Measurements from ENCODE around the gene KCND3.

The KCND3 gene

DNA sequence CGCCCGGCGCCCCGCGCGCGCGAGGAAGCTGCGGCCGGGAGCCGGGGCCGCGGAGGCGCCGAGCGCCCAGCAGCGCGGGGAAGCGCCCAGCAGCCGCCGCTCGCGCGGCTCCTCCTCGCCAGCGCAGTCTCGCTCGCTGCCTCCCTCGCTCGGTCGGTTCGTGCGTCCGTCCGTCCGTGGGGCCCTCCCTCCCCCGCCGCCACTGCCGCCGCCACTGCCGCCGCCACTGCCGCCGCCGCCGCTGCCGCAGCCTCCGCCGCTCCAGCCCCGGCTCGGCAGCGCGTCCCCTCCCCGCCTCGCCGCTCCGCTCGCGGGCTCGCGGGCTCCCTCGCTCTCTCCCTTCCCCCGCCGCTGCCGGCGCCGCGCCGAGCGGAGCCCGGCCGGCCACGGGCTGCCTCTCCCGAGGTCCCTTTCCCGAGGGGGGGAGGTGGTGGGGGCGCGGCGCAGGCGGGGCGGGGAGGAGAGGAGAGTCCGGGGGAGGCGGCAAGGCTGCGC is at the start of gene KCND3:
Gene KCND3, minus strand, starts transcription at position 138 of the 495 bp plus-strand sequence.
- no peaks in the 10 kb centered on the region for H3K36me3 ChIP-seq (ENCODE audit: insufficient read depth, low read length)
- no peak within 1 kb of the TSS for H3K9ac ChIP-seq (ENCODE audit: low read length)
- H3K27me3 ChIP-seq (ENCODE audit: control insufficient read depth in 1 of 2, insufficient read depth in 2 of 2, low read length in 2 of 2), result no peaks in the 10 kb centered on the region
- H3K27ac ChIP-seq (ENCODE audit: low read depth, low read length), result peak within 1 kb of the TSS; percentile 78
- H3K4me3 ChIP-seq (ENCODE audit: low read depth in 1 of 2, low read length in 2 of 2), result peak within 1 kb of the TSS; percentile 44 to 70
- peaks cover 40% of the 10 kb centered on the region for H3K4me1 ChIP-seq (ENCODE audit: insufficient read depth, low read length)
- H3K9me3 ChIP-seq (ENCODE audit: low read length), result no peaks in the 10 kb centered on the region

DNA sequence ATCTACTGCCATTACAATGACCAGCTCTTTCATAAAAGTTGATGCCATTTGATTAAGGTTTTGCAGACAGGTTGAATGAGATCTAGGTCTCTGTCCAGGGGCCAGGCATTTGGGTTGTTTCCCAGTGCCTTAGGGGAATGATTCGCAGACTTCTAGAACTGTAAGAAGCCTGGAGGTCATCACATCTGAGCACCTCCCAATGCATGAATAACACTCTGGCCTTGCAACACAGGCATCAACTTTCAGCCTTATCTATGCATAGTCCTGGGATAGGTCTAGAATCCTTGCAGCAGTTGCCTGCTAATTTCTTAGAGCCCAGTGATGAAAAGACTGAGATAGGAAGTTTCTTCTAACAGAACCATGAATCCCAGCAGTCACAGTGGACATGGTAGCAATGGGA is 44.8 kb upstream of the KCND3 start:
- Histone ChIP-seq H3K9ac (ENCODE audit: low read length) (no peak overlapping the region), H3K9me3 (ENCODE audit: low read length) (no peaks in the 10 kb centered on the region), H3K4me3 (ENCODE audit: low read depth in 1 of 2, low read length in 2 of 2) (no peak overlapping the region), H3K36me3 (ENCODE audit: insufficient read depth, low read length) (no peaks in the 10 kb centered on the region), H3K27me3 (ENCODE audit: control insufficient read depth in 1 of 2, insufficient read depth in 2 of 2, low read length in 2 of 2) (no peaks in the 10 kb centered on the region), H3K4me1 (ENCODE audit: insufficient read depth, low read length) (peaks cover 27% of the 10 kb centered on the region), H3K27ac (ENCODE audit: low read depth, low read length) (no peak overlapping the region)

DNA sequence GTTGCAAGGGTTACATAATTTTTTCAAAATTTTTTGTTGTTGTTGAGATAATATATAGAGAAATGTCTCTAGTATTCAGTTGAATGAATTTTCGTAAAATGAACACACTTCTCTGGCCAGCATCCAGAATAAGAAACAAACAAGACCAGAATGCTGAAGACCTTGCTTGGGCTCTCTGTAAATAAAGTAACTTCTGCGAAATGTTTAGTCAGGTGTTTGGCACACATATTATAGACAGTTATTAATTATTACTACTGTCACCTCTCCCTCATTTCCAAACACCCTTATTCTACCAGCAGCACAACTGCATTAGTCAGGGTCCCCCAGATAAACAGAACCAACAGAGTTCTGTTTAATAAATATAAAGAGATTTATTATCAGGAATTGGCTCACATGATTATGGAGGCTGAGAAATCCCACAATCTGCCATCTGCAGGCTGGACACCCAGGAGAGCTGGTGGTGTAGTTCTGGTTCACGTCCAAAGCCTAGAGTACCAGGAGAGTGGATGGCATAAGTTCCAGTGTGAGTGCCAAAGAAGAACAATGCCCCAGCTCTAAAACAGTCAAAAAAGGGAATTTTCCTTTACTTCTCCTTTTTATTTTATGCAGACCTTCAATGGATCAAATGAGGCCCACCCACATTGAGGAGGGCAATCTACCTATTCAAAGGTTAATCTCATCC is 44.1 kb upstream of the KCND3 start:
- H3K4me3 ChIP-seq (ENCODE audit: low read depth in 1 of 2, low read length in 2 of 2), result no peak overlapping the region
- H3K9me3 ChIP-seq (ENCODE audit: low read length), result no peaks in the 10 kb centered on the region
- H3K27ac ChIP-seq (ENCODE audit: low read depth, low read length), result no peak overlapping the region
- peaks cover 27% of the 10 kb centered on the region for H3K4me1 ChIP-seq (ENCODE audit: insufficient read depth, low read length)
- H3K36me3 ChIP-seq (ENCODE audit: insufficient read depth, low read length), result no peaks in the 10 kb centered on the region
- no peaks in the 10 kb centered on the region for H3K27me3 ChIP-seq (ENCODE audit: control insufficient read depth in 1 of 2, insufficient read depth in 2 of 2, low read length in 2 of 2)
- H3K9ac ChIP-seq (ENCODE audit: low read length), result no peak overlapping the region

DNA sequence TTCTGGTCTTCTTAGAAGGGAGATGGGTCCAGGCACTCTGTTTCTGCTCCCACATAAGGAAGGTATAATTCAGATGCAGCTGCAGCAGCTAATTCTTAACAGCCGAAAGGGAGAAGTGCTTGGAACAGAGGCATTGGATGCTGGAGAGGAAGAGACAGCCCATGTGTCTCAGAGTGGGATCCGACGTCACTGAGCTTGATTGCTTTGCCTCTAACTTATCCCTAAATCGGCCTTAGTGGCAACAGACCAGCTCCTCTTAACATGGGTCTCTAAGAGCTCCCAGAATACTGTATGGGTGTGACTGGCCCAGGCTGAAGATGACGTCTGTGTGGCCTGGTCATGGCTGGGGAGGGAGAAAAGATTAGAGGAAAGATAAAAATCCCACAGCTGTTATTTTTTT is 40.7 kb upstream of the KCND3 start:
- peaks cover 27% of the 10 kb centered on the region for H3K4me1 ChIP-seq (ENCODE audit: insufficient read depth, low read length)
- no peaks in the 10 kb centered on the region for H3K9me3 ChIP-seq (ENCODE audit: low read length)
- H3K36me3 ChIP-seq (ENCODE audit: insufficient read depth, low read length), result no peaks in the 10 kb centered on the region
- H3K27me3 ChIP-seq (ENCODE audit: control insufficient read depth in 1 of 2, insufficient read depth in 2 of 2, low read length in 2 of 2), result no peaks in the 10 kb centered on the region
- H3K27ac ChIP-seq (ENCODE audit: low read depth, low read length), result no peak overlapping the region
- no peak overlapping the region for H3K9ac ChIP-seq (ENCODE audit: low read length)
- no peak overlapping the region for H3K4me3 ChIP-seq (ENCODE audit: low read depth in 1 of 2, low read length in 2 of 2)

DNA sequence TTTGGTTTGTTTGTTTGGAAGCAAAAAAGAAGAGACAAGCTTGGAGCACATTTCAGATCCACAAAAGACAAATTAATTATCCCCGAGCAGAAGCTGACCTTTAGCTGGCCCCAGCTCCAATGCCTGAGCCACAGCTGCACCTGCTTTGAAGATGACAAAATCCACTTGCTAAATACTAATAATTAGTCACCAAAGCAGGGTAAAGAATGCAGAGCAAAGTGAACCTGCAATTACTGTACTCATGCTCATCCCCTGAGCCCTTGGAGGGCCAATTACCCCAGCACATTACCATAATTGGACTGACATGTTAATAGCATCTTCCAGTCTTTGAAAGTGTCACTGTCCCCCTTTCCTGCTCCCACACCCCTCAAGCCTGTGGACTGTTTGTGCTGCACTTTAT is 38.2 kb upstream of the KCND3 start:
- H3K4me3 ChIP-seq (ENCODE audit: low read depth in 1 of 2, low read length in 2 of 2), result no peak overlapping the region
- no peak overlapping the region for H3K9ac ChIP-seq (ENCODE audit: low read length)
- no peaks in the 10 kb centered on the region for H3K27me3 ChIP-seq (ENCODE audit: control insufficient read depth in 1 of 2, insufficient read depth in 2 of 2, low read length in 2 of 2)

DNA sequence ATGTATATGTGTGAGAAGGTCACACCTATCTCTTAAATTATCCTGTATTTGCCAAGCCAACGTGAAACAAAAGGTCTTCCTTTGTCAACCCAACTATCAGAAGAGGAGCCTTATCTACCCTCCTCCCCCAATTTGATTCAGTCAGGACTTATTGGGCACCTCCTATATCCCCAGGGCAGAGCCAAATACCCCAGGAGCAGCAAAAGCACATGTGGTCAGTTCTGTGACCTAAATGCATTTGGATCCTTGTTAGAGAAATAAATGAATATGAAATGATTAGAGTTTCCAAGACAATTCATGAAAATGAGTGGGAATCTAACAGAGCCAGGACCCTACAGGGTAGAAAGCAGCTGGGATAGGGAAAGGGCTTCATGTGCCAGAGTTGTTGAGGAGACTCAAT is 37.0 kb upstream of the KCND3 start:
- Histone ChIP-seq H3K27ac (ENCODE audit: low read depth, low read length) (no peak overlapping the region), H3K9ac (ENCODE audit: low read length) (no peak overlapping the region), H3K4me3 (ENCODE audit: low read depth in 1 of 2, low read length in 2 of 2) (no peak overlapping the region), H3K4me1 (ENCODE audit: insufficient read depth, low read length) (no peaks in the 10 kb centered on the region), H3K36me3 (ENCODE audit: insufficient read depth, low read length) (no peaks in the 10 kb centered on the region), H3K9me3 (ENCODE audit: low read length) (no peaks in the 10 kb centered on the region), H3K27me3 (ENCODE audit: control insufficient read depth in 1 of 2, insufficient read depth in 2 of 2, low read length in 2 of 2) (no peaks in the 10 kb centered on the region)

More for the DNA sequence above, 38.2 kb upstream of the KCND3 start:
- Histone ChIP-seq H3K27ac (ENCODE audit: low read depth, low read length) (no peak overlapping the region), H3K4me1 (ENCODE audit: insufficient read depth, low read length) (peaks cover 9% of the 10 kb centered on the region), H3K36me3 (ENCODE audit: insufficient read depth, low read length) (no peaks in the 10 kb centered on the region), H3K9me3 (ENCODE audit: low read length) (no peaks in the 10 kb centered on the region)

DNA sequence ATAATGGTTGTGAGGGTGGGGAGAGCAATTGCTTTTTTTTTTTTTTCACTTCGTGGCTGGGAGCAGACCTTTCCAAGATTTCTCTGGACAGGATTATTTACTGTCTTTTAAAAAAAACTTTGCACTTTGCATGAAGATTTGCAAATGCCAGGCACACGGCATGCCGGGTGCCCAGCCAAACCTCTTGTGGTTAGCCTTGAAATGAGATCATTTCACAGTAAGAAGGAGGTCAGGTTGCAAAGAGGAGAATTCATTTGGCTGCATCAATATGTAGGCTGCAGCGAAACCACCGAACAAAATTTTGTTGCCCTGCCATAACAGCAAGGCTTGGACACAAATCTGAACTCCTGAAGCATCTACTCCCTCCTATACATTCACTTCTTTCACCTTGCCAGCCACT is 36.5 kb upstream of the KCND3 start:
- Histone ChIP-seq H3K27me3 (ENCODE audit: control insufficient read depth in 1 of 2, insufficient read depth in 2 of 2, low read length in 2 of 2) (no peaks in the 10 kb centered on the region), H3K4me1 (ENCODE audit: insufficient read depth, low read length) (no peaks in the 10 kb centered on the region), H3K4me3 (ENCODE audit: low read depth in 1 of 2, low read length in 2 of 2) (no peak overlapping the region), H3K9me3 (ENCODE audit: low read length) (no peaks in the 10 kb centered on the region), H3K36me3 (ENCODE audit: insufficient read depth, low read length) (no peaks in the 10 kb centered on the region), H3K27ac (ENCODE audit: low read depth, low read length) (no peak overlapping the region), H3K9ac (ENCODE audit: low read length) (no peak overlapping the region)

DNA sequence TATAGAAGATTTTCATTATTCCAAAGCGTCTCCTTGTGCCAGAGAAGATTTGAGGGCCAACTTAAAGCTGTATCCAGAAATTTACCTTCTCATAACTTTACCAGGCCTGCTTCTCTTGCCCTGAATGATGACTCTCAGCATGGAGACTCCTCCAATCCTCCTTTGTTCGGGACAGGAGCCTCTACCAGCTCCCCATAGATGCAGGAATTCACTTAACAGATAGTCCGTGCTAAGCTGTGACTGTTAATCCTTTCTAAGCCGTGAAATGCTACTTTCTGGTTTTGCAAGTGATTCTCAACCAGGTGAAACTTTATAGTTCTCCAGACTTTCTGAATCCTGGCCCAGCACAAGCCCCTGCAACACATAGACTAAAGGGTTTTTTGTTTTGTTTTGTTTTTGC is 31.8 kb upstream of the KCND3 start:
- Histone ChIP-seq H3K9me3 (ENCODE audit: low read length) (no peaks in the 10 kb centered on the region), H3K27me3 (ENCODE audit: control insufficient read depth in 1 of 2, insufficient read depth in 2 of 2, low read length in 2 of 2) (no peaks in the 10 kb centered on the region), H3K9ac (ENCODE audit: low read length) (no peak overlapping the region), H3K36me3 (ENCODE audit: insufficient read depth, low read length) (no peaks in the 10 kb centered on the region), H3K4me3 (ENCODE audit: low read depth in 1 of 2, low read length in 2 of 2) (no peak overlapping the region), H3K27ac (ENCODE audit: low read depth, low read length) (no peak overlapping the region), H3K4me1 (ENCODE audit: insufficient read depth, low read length) (no peaks in the 10 kb centered on the region)

DNA sequence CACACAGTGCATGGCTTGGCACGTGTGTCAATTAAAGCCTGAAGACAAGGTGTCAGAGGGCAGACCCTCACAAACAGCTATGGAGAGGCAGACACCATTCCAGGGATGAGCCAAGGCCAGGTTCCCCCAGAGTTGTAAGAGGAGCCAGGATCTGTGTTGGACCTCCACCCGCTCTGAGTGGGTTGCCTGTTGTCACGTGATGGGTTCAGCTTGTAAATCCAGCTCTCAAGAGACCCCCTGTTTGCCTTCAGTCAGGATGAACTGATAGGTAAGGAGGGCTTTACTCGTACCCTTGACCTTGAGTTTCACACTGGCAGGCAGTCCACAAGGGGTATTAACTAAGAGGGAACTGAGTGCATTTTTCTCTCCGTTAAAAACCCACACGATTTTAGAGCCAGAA is 27.7 kb upstream of the KCND3 start:
- H3K4me1 ChIP-seq (ENCODE audit: insufficient read depth, low read length), result no peaks in the 10 kb centered on the region
- no peak overlapping the region for H3K4me3 ChIP-seq (ENCODE audit: low read depth in 1 of 2, low read length in 2 of 2)
- H3K27me3 ChIP-seq (ENCODE audit: control insufficient read depth in 1 of 2, insufficient read depth in 2 of 2, low read length in 2 of 2), result no peaks in the 10 kb centered on the region
- no peaks in the 10 kb centered on the region for H3K36me3 ChIP-seq (ENCODE audit: insufficient read depth, low read length)
- no peaks in the 10 kb centered on the region for H3K9me3 ChIP-seq (ENCODE audit: low read length)
- H3K27ac ChIP-seq (ENCODE audit: low read depth, low read length), result no peak overlapping the region
- no peak overlapping the region for H3K9ac ChIP-seq (ENCODE audit: low read length)

DNA sequence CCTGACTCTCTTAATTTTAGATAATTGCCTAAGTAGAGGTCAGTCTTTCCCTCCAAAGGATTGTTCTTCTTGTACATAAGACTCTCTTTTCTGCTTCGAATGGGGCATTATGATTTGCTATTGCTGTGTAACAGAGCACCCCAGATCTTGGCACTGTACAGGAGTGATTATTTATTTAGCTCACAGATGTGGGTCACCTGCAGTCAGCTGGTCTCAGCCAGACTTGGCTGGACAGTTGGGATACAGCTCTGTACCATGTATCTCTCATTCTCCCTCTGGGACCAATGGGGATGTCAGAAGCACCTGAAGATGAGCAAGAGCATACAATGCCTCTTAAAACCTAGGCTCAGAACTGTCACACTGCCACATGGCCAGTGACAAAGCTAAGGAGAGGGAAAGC is 23.4 kb upstream of the KCND3 start:
- Histone ChIP-seq H3K27me3 (ENCODE audit: control insufficient read depth in 1 of 2, insufficient read depth in 2 of 2, low read length in 2 of 2) (no peaks in the 10 kb centered on the region), H3K36me3 (ENCODE audit: insufficient read depth, low read length) (no peaks in the 10 kb centered on the region), H3K27ac (ENCODE audit: low read depth, low read length) (no peak overlapping the region)

DNA sequence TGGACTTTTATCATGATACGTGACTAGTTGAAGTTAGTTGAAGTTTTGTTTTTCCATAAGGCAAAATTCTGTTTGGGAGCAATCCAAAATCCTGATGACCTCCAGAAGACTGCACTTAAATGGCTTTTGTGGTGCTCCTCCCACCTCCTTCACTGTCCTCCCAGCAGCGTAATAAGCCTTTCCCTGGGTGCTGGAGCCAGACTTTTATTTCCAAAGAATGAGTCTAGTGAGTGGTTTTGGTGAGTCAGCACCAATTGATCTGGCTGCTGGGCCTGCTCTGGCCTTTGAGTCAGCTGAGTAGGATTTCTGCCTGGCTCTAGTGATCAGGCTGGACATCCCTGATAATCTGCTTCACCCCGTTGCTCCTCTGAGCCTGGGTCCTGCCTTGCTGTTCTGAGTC is 21.7 kb upstream of the KCND3 start:
- H3K9me3 ChIP-seq (ENCODE audit: low read length), result no peaks in the 10 kb centered on the region
- H3K4me1 ChIP-seq (ENCODE audit: insufficient read depth, low read length), result peaks cover 25% of the 10 kb centered on the region

More for the DNA sequence above, 23.4 kb upstream of the KCND3 start:
- H3K9ac ChIP-seq (ENCODE audit: low read length), result no peak overlapping the region
- H3K9me3 ChIP-seq (ENCODE audit: low read length), result no peaks in the 10 kb centered on the region
- no peak overlapping the region for H3K4me3 ChIP-seq (ENCODE audit: low read depth in 1 of 2, low read length in 2 of 2)
- H3K4me1 ChIP-seq (ENCODE audit: insufficient read depth, low read length), result peaks cover 17% of the 10 kb centered on the region

DNA sequence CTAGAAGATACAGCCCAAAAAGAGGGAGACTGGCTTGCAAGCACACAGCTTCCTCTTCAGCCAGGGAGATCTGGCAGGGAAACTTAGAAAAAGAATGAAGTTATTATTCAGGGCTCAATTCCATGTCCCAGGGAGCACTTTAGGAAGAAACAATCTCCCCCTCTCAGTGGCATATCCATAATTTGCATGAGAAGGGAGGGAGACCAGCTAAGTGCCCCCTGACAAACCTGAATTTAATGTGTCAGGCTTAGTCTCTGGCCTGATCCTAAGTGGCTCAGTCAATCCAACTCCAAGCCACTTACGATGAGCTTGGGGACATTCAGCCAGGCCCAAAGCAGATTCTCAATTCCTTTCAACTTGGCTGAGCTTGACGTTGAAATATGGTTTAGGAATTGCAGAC is 17.7 kb upstream of the KCND3 start:
- no peaks in the 10 kb centered on the region for H3K27me3 ChIP-seq (ENCODE audit: control insufficient read depth in 1 of 2, insufficient read depth in 2 of 2, low read length in 2 of 2)
- peaks cover 28% of the 10 kb centered on the region for H3K4me1 ChIP-seq (ENCODE audit: insufficient read depth, low read length)
- H3K4me3 ChIP-seq (ENCODE audit: low read depth in 1 of 2, low read length in 2 of 2), result no peak overlapping the region
- no peak overlapping the region for H3K27ac ChIP-seq (ENCODE audit: low read depth, low read length)
- H3K36me3 ChIP-seq (ENCODE audit: insufficient read depth, low read length), result no peaks in the 10 kb centered on the region
- H3K9me3 ChIP-seq (ENCODE audit: low read length), result no peaks in the 10 kb centered on the region
- H3K9ac ChIP-seq (ENCODE audit: low read length), result no peak overlapping the region

More for the DNA sequence above, 21.7 kb upstream of the KCND3 start:
- no peak overlapping the region for H3K4me3 ChIP-seq (ENCODE audit: low read depth in 1 of 2, low read length in 2 of 2)
- H3K27me3 ChIP-seq (ENCODE audit: control insufficient read depth in 1 of 2, insufficient read depth in 2 of 2, low read length in 2 of 2), result no peaks in the 10 kb centered on the region
- H3K9ac ChIP-seq (ENCODE audit: low read length), result no peak overlapping the region
- no peak overlapping the region for H3K27ac ChIP-seq (ENCODE audit: low read depth, low read length)
- no peaks in the 10 kb centered on the region for H3K36me3 ChIP-seq (ENCODE audit: insufficient read depth, low read length)

All from muscle layer of colon (tissue), 2 donors.